Astrocyte (in vitro differentiated cells and primary cell): ENCODE results near the gene CASKIN1.
"Not testable (repeated sequence)": the region's sequence is repeated elsewhere in the genome, so short reads cannot be mapped to it uniquely, and the experiment has no call there.

ENCODE experiments used
- CTCF ChIP-seq: IDR thresholded peaks from 2 replicates; pipeline ENCODE4 v1.5.1; 2011; ENCODE audit warnings: low read depth, mild to moderate bottlenecking, inconsistent platforms, low read length, moderate library complexity; ENCODE audit not compliant: insufficient read depth
- EZH2 ChIP-seq: IDR thresholded peaks from 2 replicates; pipeline ENCODE4 v1.6.1; 2012; ENCODE audit warnings: mild to moderate bottlenecking, low read length, inconsistent platforms; ENCODE audit not compliant: insufficient read depth

GRCh38 chr16:2240331-2240730 is 43.9 kb upstream of the CASKIN1 start:
- not testable (repeated sequence) for TF ChIP-seq CTCF, EZH2
